ENCODE measurements around the gene ZNF335.
A peak's percentile ranks its signal among the peaks of the same experiment; 100 is the strongest.
"Not testable (repeated sequence)": the region's sequence is repeated elsewhere in the genome, so short reads cannot be mapped to it uniquely, and the experiment has no call there.

ZNF335 gene

DNA sequence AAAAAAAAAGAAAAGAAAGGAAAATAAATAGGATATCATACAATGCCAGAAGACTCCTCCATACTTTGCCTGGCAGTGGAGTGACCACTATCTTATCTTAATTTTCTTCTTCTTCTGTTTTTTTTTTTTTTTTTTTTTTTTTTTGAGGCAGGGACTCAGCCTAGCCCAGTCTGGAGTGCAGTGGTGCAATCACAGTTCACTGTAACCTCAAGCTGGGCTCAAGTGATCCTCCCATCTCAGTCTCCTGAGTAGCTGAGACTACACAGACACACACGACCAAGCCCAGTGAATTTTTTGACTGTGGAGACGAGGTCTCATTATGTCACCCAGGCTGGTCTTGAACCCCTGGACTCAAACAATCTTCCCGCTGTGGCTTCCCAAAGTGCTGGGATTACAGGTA is 19.6 kb upstream of the ZNF335 start:
- TF ChIP-seq, protein P1, sequence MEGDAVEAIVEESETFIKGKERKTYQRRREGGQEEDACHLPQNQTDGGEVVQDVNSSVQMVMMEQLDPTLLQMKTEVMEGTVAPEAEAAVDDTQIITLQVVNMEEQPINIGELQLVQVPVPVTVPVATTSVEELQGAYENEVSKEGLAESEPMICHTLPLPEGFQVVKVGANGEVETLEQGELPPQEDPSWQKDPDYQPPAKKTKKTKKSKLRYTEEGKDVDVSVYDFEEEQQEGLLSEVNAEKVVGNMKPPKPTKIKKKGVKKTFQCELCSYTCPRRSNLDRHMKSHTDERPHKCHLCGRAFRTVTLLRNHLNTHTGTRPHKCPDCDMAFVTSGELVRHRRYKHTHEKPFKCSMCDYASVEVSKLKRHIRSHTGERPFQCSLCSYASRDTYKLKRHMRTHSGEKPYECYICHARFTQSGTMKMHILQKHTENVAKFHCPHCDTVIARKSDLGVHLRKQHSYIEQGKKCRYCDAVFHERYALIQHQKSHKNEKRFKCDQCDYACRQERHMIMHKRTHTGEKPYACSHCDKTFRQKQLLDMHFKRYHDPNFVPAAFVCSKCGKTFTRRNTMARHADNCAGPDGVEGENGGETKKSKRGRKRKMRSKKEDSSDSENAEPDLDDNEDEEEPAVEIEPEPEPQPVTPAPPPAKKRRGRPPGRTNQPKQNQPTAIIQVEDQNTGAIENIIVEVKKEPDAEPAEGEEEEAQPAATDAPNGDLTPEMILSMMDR (IDR thresholded peaks at IDR 0.05; ENCODE audit: poor library complexity, severe bottlenecking): no peak
- no peaks in the 10 kb centered on the region for H3K27me3 ChIP-seq (ENCODE audit: insufficient read depth, poor library complexity, severe bottlenecking)
- H3K4me1 ChIP-seq (ENCODE audit: insufficient read depth, poor library complexity, severe bottlenecking): peaks cover 31% of the 10 kb centered on the region
- DNase-seq (ENCODE audit: low spot score): peak; percentile 34
- no peak overlapping the region for H3K27ac ChIP-seq (ENCODE audit: poor library complexity, severe bottlenecking)
- ATAC-seq (ENCODE audit: low read depth): no peak
- no peaks in the 10 kb centered on the region for H3K36me3 ChIP-seq (ENCODE audit: low read depth)
- no peaks in the 10 kb centered on the region for H3K9me3 ChIP-seq (ENCODE audit: severe bottlenecking)
- no peak overlapping the region for H3K4me3 ChIP-seq (ENCODE audit: severe bottlenecking)

DNA sequence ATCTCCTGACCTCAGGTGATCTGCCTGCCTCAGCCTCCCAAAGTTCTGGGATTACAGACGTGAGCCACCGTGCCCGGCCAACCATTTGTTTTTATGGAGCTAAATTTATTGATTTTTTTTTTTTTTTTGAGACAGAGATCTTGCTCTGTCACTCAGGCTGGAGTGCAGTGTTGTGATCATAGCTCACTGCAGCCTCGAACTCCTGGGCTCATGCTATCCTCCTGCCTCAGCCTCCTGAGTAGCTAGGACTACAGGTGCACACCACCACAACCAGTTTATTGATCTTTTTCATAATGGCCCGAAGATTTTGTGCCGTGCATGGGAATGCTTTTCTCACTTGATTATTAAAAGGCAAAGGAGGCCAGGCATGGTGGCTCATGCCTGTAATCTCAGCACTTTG is 16.8 kb upstream of the ZNF335 start:
- not testable (repeated sequence) for H3K4me1 ChIP-seq (ENCODE audit: insufficient read depth, poor library complexity, severe bottlenecking); H3K9me3 ChIP-seq (ENCODE audit: severe bottlenecking); H3K27ac ChIP-seq (ENCODE audit: poor library complexity, severe bottlenecking); ATAC-seq (ENCODE audit: low read depth); H3K36me3 ChIP-seq (ENCODE audit: low read depth); H3K27me3 ChIP-seq (ENCODE audit: insufficient read depth, poor library complexity, severe bottlenecking); H3K4me3 ChIP-seq (ENCODE audit: severe bottlenecking)
- peak; percentile 39 for DNase-seq (ENCODE audit: low spot score)

DNA sequence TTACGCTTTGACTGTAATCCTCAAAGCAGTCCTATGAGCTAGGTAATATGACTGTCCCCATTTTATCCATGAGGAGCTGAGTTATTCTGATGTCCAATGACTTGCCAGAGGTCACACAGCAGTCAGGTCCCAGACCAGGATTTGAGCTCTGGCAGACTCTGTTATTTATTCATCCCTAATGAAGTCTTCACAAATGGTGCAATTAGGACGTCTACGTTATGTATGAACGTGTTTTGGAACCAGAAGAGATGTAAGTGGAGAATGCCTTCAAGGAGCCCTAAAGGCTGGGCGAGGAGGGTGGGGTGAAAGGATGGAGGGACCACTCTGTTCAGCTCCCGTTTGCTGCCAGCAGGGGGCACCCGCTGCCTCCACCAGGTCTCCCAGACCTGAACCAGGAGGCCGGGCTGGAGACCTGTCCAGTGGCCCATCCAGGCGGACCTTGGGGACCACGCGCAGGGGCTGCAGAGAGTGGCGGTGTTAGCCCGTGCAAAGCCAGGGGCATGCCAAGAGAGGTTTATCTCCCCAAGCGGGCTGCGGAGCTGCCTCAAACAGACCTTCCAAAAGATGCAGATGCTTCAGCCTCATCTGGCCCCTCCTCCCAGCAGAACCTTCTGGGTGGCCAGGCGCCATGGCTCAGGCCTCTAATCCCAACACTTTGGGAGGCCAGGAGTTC is 15.2 kb upstream of the ZNF335 start:
- Histone ChIP-seq H3K27ac (ENCODE audit: poor library complexity, severe bottlenecking) (no peak overlapping the region), H3K9me3 (ENCODE audit: severe bottlenecking) (no peaks in the 10 kb centered on the region), H3K27me3 (ENCODE audit: insufficient read depth, poor library complexity, severe bottlenecking) (no peaks in the 10 kb centered on the region), H3K4me1 (ENCODE audit: insufficient read depth, poor library complexity, severe bottlenecking) (no peaks in the 10 kb centered on the region), H3K4me3 (ENCODE audit: severe bottlenecking) (no peak overlapping the region), H3K36me3 (ENCODE audit: low read depth) (no peaks in the 10 kb centered on the region)
- DNase-seq (ENCODE audit: low spot score) (peak; percentile 97), ATAC-seq (ENCODE audit: low read depth) (peak; percentile 94)
- TF ChIP-seq, protein P1 (IDR thresholded peaks at IDR 0.05; ENCODE audit: poor library complexity, severe bottlenecking): peak; percentile 100

DNA sequence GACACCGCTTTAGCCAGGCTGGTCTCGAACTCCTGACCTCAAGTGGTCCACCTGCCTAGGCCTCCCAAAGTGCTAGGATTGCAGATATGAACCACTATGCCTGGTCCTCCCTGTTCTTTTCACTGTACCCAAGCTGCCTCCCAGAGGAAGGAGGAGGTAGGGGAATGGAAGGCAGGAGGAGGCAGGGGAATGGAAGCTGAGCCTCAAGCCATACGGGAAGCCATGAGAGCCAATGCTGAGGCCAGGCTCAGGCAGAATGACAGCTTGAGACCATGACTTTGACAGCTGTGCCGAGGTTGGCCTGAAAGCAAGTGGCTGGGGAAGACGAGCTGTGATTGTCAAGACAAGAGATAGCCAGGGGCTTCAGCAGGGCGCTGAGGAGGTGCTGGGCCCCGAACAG is 13.6 kb upstream of the ZNF335 start:
- TF ChIP-seq, protein P1 (IDR thresholded peaks at IDR 0.05; ENCODE audit: poor library complexity, severe bottlenecking): peak; percentile 56
- Histone ChIP-seq H3K9me3 (ENCODE audit: severe bottlenecking) (no peaks in the 10 kb centered on the region), H3K36me3 (ENCODE audit: low read depth) (no peaks in the 10 kb centered on the region), H3K4me3 (ENCODE audit: severe bottlenecking) (no peak overlapping the region), H3K4me1 (ENCODE audit: insufficient read depth, poor library complexity, severe bottlenecking) (no peaks in the 10 kb centered on the region), H3K27me3 (ENCODE audit: insufficient read depth, poor library complexity, severe bottlenecking) (no peaks in the 10 kb centered on the region), H3K27ac (ENCODE audit: poor library complexity, severe bottlenecking) (no peak overlapping the region)
- ATAC-seq (ENCODE audit: low read depth) (peak; percentile 37; the same call in 2 of the 3 replicates), DNase-seq (ENCODE audit: low spot score) (peak; percentile 73)

DNA sequence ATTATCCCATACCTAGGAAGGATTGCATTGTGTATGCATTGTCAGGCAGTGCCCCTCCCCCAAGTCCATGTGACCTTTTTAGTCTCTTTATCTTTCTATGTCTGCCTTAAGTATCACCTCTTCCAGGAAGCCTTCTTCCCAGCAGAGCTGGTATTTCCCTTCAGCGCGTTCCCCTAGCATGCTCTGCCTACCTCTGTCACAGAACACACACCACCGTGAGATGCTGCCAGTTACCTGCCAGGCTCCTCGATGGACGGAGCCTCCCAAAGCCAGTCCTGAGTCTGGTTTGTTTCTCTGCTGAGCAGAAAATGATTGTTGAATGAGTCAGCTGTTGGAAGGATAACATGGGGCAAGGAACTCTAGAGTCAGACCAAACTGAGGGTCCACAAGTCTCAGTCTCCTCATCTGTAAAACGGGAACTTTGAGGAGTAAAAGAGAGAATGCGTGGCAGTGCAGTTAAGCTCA is 11.3 kb upstream of the ZNF335 start:
- H3K4me3 ChIP-seq (ENCODE audit: severe bottlenecking): no peak overlapping the region
- no peak overlapping the region for H3K27ac ChIP-seq (ENCODE audit: poor library complexity, severe bottlenecking)
- ATAC-seq (ENCODE audit: low read depth): peak; percentile 20; the same call in 1 of the 3 replicates

More for the DNA sequence above, 11.3 kb upstream of the ZNF335 start:
- Histone ChIP-seq H3K27me3 (ENCODE audit: insufficient read depth, poor library complexity, severe bottlenecking) (no peaks in the 10 kb centered on the region), H3K4me1 (ENCODE audit: insufficient read depth, poor library complexity, severe bottlenecking) (no peaks in the 10 kb centered on the region), H3K36me3 (ENCODE audit: low read depth) (no peaks in the 10 kb centered on the region), H3K9me3 (ENCODE audit: severe bottlenecking) (no peaks in the 10 kb centered on the region)
- peak; percentile 61 for DNase-seq (ENCODE audit: low spot score)
- TF ChIP-seq, protein P1 (IDR thresholded peaks at IDR 0.05; ENCODE audit: poor library complexity, severe bottlenecking): no peak

All from RWPE2 (cell line).